SIG-M5 (cell line): ENCODE results near the gene LGALS4.
"Not testable (repeated sequence)": the region's sequence is repeated elsewhere in the genome, so short reads cannot be mapped to it uniquely, and the experiment has no call there.

Source experiments
- DNase-seq: peaks from one replicate; lab custom pipeline; 2025; lab: John Stamatoyannopoulos, UW

The LGALS4 gene

DNA sequence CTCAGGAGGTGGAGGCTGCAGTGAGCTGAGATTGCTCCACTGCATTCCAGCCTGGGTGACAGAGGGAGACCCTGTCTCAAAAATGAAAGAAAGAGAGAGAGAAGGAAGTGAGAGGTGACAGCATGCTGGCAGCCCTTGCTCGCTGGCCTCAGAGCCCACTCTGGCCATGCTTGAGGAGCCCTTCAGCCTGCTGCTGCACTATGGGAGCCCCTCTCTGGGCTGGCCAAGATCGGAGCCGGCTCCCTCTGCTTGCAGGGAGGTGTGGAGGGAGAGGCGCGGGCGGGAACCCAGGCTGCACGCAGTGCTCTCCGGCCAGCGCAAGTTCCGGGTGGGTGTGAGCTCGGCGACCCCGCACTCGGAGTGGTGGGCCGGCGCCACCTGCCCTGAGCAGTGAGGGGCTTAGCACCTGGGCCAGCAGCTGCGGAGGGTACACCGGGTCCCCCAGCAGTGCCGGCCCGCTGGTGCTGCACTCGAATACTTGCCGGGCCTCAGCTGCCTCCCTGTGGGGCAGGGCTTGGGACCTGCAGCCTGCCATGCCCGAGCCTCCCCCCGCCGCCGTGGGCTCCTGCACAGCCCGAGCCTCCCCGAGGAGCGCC lies 8.6 kb upstream of the LGALS4 start:
- DNase-seq: not testable (repeated sequence)

GRCh38 chr19:38819231-38819920 lies 6.6 kb upstream of the LGALS4 start:
- no peak for DNase-seq

DNA sequence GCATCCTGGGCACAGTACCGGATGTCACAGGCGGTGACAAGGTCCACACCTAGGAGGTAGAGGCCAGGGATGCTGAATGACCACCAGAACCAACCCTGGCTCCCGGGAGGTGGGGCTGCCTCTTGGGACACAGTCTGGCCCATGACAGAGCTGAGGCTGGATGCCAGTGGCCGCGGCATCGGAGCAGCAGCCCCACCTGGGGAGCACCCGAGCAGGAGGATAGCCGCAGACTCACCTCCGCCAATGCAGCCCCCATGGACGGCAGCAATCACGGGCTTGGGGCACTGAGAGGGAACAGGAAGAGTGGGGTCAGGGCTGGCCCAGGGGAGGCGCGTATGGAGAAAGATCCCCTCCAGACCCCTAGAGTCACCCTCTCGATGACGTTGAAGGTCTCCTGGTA lies 4.3 kb upstream of the LGALS4 start:
- no peak for DNase-seq

- DNase-seq: no peak
Observed at GRCh38 chr19:38816131-38816750, 3.5 kb upstream of the LGALS4 start.

DNA sequence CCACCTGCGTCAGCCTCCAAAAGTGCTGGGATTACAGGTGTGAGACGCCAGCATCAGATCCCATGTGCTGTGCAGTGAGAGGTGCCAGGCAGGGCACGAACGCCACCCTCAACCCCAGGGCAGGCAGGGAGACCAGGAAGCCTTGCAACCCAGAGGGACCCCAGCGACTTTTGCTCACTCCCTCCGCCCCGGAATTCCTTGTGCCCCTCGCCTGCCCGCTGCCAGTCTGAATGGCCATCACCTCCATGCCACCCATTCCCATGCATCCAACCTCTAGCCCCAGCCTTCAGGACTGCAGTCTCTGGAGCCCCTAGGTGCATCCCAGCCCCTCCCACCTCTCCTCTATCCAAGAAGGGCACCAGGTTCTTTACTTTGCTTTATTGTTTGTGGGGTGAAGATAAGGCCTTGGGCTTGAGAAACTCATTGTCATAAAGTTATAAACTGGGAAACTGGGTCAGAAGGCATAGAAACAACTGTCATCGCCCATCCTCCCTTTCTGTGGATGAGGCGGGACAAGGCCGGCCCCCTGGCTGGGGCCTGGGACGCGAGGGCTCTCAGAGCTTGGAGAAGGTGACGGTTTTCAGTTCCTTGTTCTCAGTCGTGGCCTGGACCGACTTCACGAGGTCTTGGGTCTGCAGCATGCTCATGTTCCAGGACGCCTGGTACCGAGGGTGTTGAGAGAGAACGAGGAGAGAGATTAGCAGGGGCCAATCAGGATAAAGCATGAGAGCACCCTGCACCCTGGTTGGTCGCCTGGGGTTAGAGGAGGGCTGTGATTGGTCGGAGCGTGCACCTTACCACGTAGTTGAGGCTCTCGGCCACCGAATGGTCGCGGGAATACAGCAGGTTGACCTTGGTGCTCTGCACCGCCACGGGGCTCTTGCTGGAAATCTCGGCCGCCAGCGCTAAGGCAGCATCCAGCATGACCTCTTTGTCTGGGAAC lies 2.6 kb upstream of the LGALS4 start:
- no peak for DNase-seq

- DNase-seq: not testable (repeated sequence)
Observed at GRCh38 chr19:38813932-38814331, 1.2 kb upstream of the LGALS4 start.

- DNase-seq: no peak
Observed at GRCh38 chr19:38813323-38813722, 578 bp upstream of the LGALS4 start.

- DNase-seq: no peak
Observed at GRCh38 chr19:38812009-38812840, 520 bp downstream of the LGALS4 start.

GRCh38 chr19:38809592-38810252 lies 3.0 kb downstream of the LGALS4 start:
- no peak for DNase-seq

DNA sequence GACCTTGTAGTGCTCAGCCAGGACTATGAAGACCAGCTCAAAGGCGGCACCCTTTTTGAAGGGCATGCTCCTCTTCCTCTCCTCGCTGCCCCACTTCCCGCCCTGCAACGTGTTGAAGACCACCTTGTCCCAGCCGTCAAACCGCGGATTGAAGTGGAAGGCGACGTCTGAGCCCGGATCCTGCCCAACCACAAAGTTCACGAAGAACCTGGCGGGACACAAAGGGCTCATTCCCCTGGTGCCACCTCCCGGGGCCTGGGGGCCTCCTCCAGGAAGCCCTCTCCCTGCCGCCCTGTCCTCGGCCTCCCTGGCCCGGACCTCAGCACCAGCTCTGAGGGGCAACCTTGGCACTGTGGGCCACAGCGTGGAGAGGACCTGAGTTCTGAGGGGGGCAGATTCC lies 4.0 kb downstream of the LGALS4 start:
- DNase-seq: no peak

DNA sequence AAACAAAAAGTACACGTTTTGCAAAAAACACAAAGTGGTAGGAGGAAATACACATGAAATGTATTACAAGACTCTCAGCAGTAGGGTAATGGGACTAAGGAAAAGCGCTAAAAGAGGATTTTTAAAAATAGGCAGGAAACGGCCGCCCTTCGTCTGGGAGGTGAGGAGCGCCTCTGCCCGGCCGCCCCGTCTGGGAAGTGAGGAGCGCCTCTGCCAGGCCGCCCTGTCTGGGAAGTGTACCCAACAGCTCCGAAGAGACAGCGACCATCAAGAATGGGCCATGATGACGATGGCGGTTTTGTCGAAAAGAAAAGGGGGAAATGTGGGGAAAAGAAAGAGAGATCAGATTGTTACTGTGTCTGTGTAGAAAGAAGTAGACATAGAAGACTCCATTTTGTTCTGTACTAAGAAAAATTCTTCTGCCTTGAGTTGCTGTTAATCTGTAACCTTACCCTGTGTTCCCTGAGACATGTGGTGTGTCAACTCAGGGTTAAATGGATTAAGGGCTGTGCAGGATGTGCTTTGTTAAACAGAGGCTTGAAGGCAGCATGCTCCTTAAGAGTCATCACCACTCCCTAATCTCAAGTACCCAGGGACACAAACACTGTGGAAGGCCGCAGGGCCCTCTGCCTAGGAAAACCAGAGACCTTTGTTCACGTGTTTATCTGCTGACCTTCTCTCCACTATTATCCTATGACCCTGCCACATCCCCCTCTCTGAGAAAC lies 5.2 kb downstream of the LGALS4 start:
- not testable (repeated sequence) for DNase-seq

GRCh38 chr19:38806371-38806770 lies 6.4 kb downstream of the LGALS4 start:
- no peak for DNase-seq

DNA sequence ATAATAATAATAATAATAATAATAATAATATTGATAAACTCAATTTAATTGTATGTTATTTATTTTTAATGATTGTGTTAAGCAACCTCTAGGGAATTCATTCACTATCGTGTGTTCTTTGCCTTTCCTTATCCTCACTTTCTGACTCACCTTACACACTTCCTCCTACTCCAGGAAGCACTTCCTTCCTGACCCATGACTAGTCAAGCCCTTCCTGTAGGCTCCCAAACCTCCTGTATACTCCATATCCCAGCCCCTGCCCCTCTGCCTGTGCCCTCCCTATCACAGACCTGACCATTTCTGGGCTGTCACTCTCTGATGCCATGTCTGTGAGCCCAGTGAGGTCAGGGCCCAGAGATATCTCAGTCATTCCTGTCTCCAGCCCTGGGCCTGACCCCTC lies 7.6 kb downstream of the LGALS4 start:
- DNase-seq: no peak

DNA sequence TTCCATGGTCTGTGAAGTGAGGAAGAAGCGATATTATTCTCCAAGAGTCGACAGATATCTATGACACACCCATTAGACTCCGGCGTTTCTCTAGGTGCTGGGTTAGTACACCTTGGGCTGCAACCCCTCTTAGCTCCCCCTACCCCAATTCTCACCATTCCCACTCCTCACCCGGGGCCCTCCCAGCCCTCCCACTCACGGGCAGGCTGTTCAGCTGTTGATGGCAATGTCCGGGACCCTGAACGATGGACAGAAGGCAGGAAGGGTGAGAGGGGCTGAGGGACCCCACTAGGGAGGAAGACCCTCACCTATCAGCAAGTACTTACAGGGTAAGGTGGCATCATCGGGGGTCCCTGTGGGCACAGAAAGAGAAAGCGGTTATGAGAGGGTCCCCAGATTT lies 9.2 kb downstream of the LGALS4 start:
- no peak for DNase-seq

- no peak for DNase-seq
Observed at GRCh38 chr19:38801359-38802095, 11.2 kb downstream of the LGALS4 start.

- no peak for DNase-seq
Observed at GRCh38 chr19:38800577-38801347, 12.0 kb downstream of the LGALS4 start.

GRCh38 chr19:38799104-38799503 lies 13.6 kb downstream of the LGALS4 start:
- no peak for DNase-seq

- not testable (repeated sequence) for DNase-seq
Observed at GRCh38 chr19:38797781-38798180, 15.0 kb downstream of the LGALS4 start.

- no peak for DNase-seq
Observed at GRCh38 chr19:38796154-38796553, 16.6 kb downstream of the LGALS4 start.
